GM19438 (cell line): ENCODE measurements around the gene RBMS1.

Experiments used
- ATAC-seq: cut with Tn5 transposase; IDR thresholded peaks from one replicate; pipeline ENCODE4 v1.9.1; 2021; ENCODE audit warnings: low read depth; ENCODE audit not compliant: unreplicated experiment

RBMS1 gene

GRCh38 chr2:160268151-160268781 is 225.3 kb downstream of the RBMS1 start:
- no peak for ATAC-seq

GRCh38 chr2:160267692-160268091 is 225.9 kb downstream of the RBMS1 start:
- ATAC-seq, result no peak

GRCh38 chr2:160267022-160267421 is 226.6 kb downstream of the RBMS1 start:
- ATAC-seq, result no peak

GRCh38 chr2:160266037-160266551 is 227.5 kb downstream of the RBMS1 start:
- ATAC-seq, result no peak

- no peak for ATAC-seq
Measured at GRCh38 chr2:160264308-160264707, 229.3 kb downstream of the RBMS1 start.

GRCh38 chr2:160261732-160262131 is 231.9 kb downstream of the RBMS1 start:
- ATAC-seq, result no peak

- ATAC-seq, result no peak
Measured at GRCh38 chr2:160258492-160258805, 235.2 kb downstream of the RBMS1 start.

- no peak for ATAC-seq
Measured at GRCh38 chr2:160257743-160258491, 235.7 kb downstream of the RBMS1 start.

- ATAC-seq, result no peak
Measured at GRCh38 chr2:160257041-160257742, 236.4 kb downstream of the RBMS1 start.

- no peak for ATAC-seq
Measured at GRCh38 chr2:160256507-160256906, 237.1 kb downstream of the RBMS1 start.

- no peak for ATAC-seq
Measured at GRCh38 chr2:160255408-160255807, 238.2 kb downstream of the RBMS1 start.

GRCh38 chr2:160254189-160254762 is 239.3 kb downstream of the RBMS1 start:
- no peak for ATAC-seq

- no peak for ATAC-seq
Measured at GRCh38 chr2:160253440-160254188, 240.0 kb downstream of the RBMS1 start.

- no peak for ATAC-seq
Measured at GRCh38 chr2:160252900-160253299, 240.7 kb downstream of the RBMS1 start.

- no peak for ATAC-seq
Measured at GRCh38 chr2:160252278-160252887, 241.2 kb downstream of the RBMS1 start.

GRCh38 chr2:160251569-160251968 is 242.0 kb downstream of the RBMS1 start:
- ATAC-seq, result no peak

GRCh38 chr2:160249876-160250275 is 243.7 kb downstream of the RBMS1 start:
- no peak for ATAC-seq

GRCh38 chr2:160247296-160248035 is 246.1 kb downstream of the RBMS1 start:
- ATAC-seq, result no peak

GRCh38 chr2:160246356-160246755 is 247.3 kb downstream of the RBMS1 start:
- no peak for ATAC-seq
